PC-3 (cell line): ENCODE results near the gene DDT. TPM values are rescaled to one million over a fixed set of nuclear protein-coding genes. Genes with fewer than 3 reads are reported as not detected.
"Not testable (repeated sequence)": the region's sequence is repeated elsewhere in the genome, so short reads cannot be mapped to it uniquely, and the experiment has no call there.

ENCODE experiments used
- ATAC-seq: fragments of 200-7000 bp; cut with Tn5 transposase; 2 replicates; pipeline ENCODE4 v1.9.1; 2020; ENCODE audit warnings: mild to moderate bottlenecking, moderate library complexity
- Bru-seq: library from RNA; stranded (reverse); fragments of 400-500 nt; gene quantifications from one replicate; lab custom pipeline; 2021; lab: Mats Ljungman, UMichigan
- BruChase-seq, 2 experiments: library from RNA; stranded (reverse); fragments of 400-500 nt; gene quantifications; one replicate each; lab custom pipeline; 2021; lab: Mats Ljungman, UMichigan
- BruUV-seq: library from RNA; stranded (reverse); fragments of 400-500 nt; replicated peaks from 2 replicates; lab custom pipeline; 2021; lab: Mats Ljungman, UMichigan
- CTCF ChIA-PET: fragments of 300-600 bp; sonication (Branson Sonifier 250); formaldehyde crosslinking; loops from one replicate; lab custom pipeline; 2022; ENCODE audit warnings: antibody characterized with exemption; lab: Charles Lee
- POLR2A ChIA-PET: fragments of 300-600 bp; sonication (Branson Sonifier 250); formaldehyde crosslinking; loops from one replicate; lab custom pipeline; 2022; ENCODE audit warnings: antibody characterized with exemption; ENCODE audit not compliant: unreplicated experiment; lab: Charles Lee
- DNase-seq: peaks from one replicate; pipeline ENCODE4 v3.0.0-alpha.2; 2015
- H2AFZ ChIP-seq: fragments of 300-600 bp; sonication (generic); 2 replicates; pipeline ENCODE4 v1.6.0; 2016; ENCODE audit warnings: antibody characterized with exemption, low read length
- H3F3A ChIP-seq: fragments of 300-600 bp; sonication (generic); one replicate; pipeline ENCODE4 v1.6.0; 2017; ENCODE audit warnings: antibody characterized with exemption, low read length, control low read depth, mild to moderate bottlenecking; ENCODE audit not compliant: unreplicated experiment
- H3K27ac ChIP-seq: fragments of 300-600 bp; sonication (generic); 2 replicates; pipeline ENCODE4 v1.5.1; 2016; ENCODE audit warnings: mild to moderate bottlenecking, low read length
- H3K27me3 ChIP-seq: fragments of 300-600 bp; sonication (generic); 2 replicates; pipeline ENCODE4 v1.6.1; 2016; ENCODE audit warnings: low read length, mixed read lengths
- H3K36me3 ChIP-seq: fragments of 300-600 bp; sonication (generic); 2 replicates; pipeline ENCODE4 v1.6.1; 2016; ENCODE audit warnings: low read depth, mixed run types, low read length, mixed read lengths
- H3K4me1 ChIP-seq: fragments of 300-600 bp; sonication (generic); 2 replicates; pipeline ENCODE4 v1.5.1; 2016; ENCODE audit warnings: low read length; ENCODE audit not compliant: insufficient read depth
- H3K4me2 ChIP-seq: fragments of 300-600 bp; sonication (generic); 2 replicates; pipeline ENCODE4 v1.6.0; 2016; ENCODE audit warnings: low read length
- H3K4me3 ChIP-seq: fragments of 300-600 bp; sonication (generic); 2 replicates; pipeline ENCODE4 v1.5.1; 2016; ENCODE audit warnings: mild to moderate bottlenecking, low read length, mixed read lengths
- H3K79me2 ChIP-seq: fragments of 300-600 bp; sonication (generic); 2 replicates; pipeline ENCODE4 v1.6.1; 2017; ENCODE audit warnings: low read length, mixed read lengths
- H3K9ac ChIP-seq: fragments of 300-600 bp; sonication (generic); 2 replicates; pipeline ENCODE4 v1.6.0; 2016; ENCODE audit warnings: mild to moderate bottlenecking, low read length
- H3K9me2 ChIP-seq: fragments of 300-600 bp; sonication (generic); replicated peaks from 2 replicates; pipeline ENCODE4 v1.6.1; 2016; ENCODE audit warnings: mixed run types, low read length, mixed read lengths
- H3K9me3 ChIP-seq: fragments of 300-600 bp; sonication (generic); 2 replicates; pipeline ENCODE4 v1.6.1; 2016; ENCODE audit warnings: low read length, mixed read lengths
- H4K20me1 ChIP-seq: fragments of 300-600 bp; sonication (generic); 2 replicates; pipeline ENCODE4 v1.6.1; 2016; ENCODE audit warnings: low read length, mixed read lengths
- CTCF ChIP-seq: fragments of 300-600 bp; sonication (generic); conservative IDR thresholded peaks from 2 replicates; pipeline ENCODE4 v1.5.1; 2017; ENCODE audit warnings: antibody characterized with exemption, low read depth, mild to moderate bottlenecking, low read length
- EZH2 ChIP-seq: fragments of 300-600 bp; sonication (generic); IDR thresholded peaks from one replicate; pipeline ENCODE4 v1.6.1; 2017; ENCODE audit warnings: antibody characterized with exemption, mild to moderate bottlenecking, low read length; ENCODE audit not compliant: unreplicated experiment
- EZH2phosphoT487 ChIP-seq: fragments of 300-600 bp; sonication (generic); IDR thresholded peaks from 2 replicates; pipeline ENCODE4 v1.6.1; 2018; ENCODE audit warnings: mild to moderate bottlenecking, antibody characterized with exemption, low read length, borderline replicate concordance
- intact Hi-C: fragments of 100-400 bp; cut with micrococcal nuclease; formaldehyde crosslinking; loops from 2 replicates; pipeline ENCODE4 v1.9.0; 2023
- long read RNA-seq: library from polyadenylated mRNA; unstranded; transcript quantifications from one replicate; pipeline ENCODE4 v2.0.0, GENCODE V29; 2021; ENCODE audit not compliant: unreplicated experiment
- total RNA-seq: library from RNA; depleted of rRNA; stranded (reverse); fragments of >200 nt; gene quantifications from 2 replicates; pipeline ENCODE4 v1.2.3, GENCODE V29; 2014; rRNA removed

Gene DDT
- total RNA-seq (203 and 222 TPM in 2 replicates), Bru-seq, nascent RNA (percentile 37 among the genes with signal in this experiment), BruChase-seq, experiment 1, labeled RNA remaining after a 6-hour chase (percentile 40 among the genes with signal in this experiment), BruChase-seq, experiment 2, labeled RNA remaining after a 2-hour chase (percentile 47 among the genes with signal in this experiment)
- long read RNA-seq, transcript DDT-202 (3 exons, 713 nt), result major isoform, 12 of 211 reads
- long read RNA-seq, partial matches to known transcripts, result 0 of 211 reads
- long read RNA-seq, other reads (novel, unspliced or antisense), result 198 of 211 reads

- H4K20me1 ChIP-seq, intact Hi-C loops, POLR2A ChIA-PET, CTCF ChIA-PET, H3K4me2 ChIP-seq, H3K9ac ChIP-seq, DNase-seq, H3K27me3 ChIP-seq, H3K4me1 ChIP-seq, H3K27ac ChIP-seq, H3F3A ChIP-seq, H3K9me2 ChIP-seq, H3K4me3 ChIP-seq, BruUV-seq, H2AFZ ChIP-seq, H3K9me3 ChIP-seq: not testable (repeated sequence)
- Histone ChIP-seq H3K36me3 (peaks cover 23% of the 10 kb centered on the region), H3K79me2 (peaks cover 21% of the 10 kb centered on the region)
- peak; percentile 94 for ATAC-seq
Observed at GRCh38 chr22:23974345-23974744, at the start of gene DDT. Gene DDT (minus strand): TSS chr22:23974441. CDS start chr22:23974414, 27 bp downstream.

- DNase-seq (peak; percentile 23), ATAC-seq (no peak)
- no peak overlapping the region for H3K9ac ChIP-seq
- H3K4me1 ChIP-seq, result no peaks in the 10 kb centered on the region
- no peak overlapping the region for H3K27ac ChIP-seq
- H3K9me2 ChIP-seq, result no peaks in the 10 kb centered on the region
- POLR2A ChIA-PET, result no interaction called here
- TF ChIP-seq EZH2phosphoT487 (no peak), EZH2 (no peak), CTCF (no peak)
- no peak overlapping the region for H3K4me3 ChIP-seq
- H3K27me3 ChIP-seq, result no peaks in the 10 kb centered on the region
- intact Hi-C loops, result no loop called here
- H4K20me1 ChIP-seq, result no peaks in the 10 kb centered on the region; the same call in 1 of the 2 replicates
- H3K36me3 ChIP-seq, result no peaks in the 10 kb centered on the region
- CTCF ChIA-PET, result no interaction called here
- no peaks in the 10 kb centered on the region for H3K9me3 ChIP-seq
- BruUV-seq, result no TSS peak
- peaks cover 58% of the 10 kb centered on the region for H3K79me2 ChIP-seq
- H2AFZ ChIP-seq, result no peak overlapping the region
- H3F3A ChIP-seq, result no peaks in the 10 kb centered on the region
- H3K4me2 ChIP-seq, result no peak overlapping the region
Observed at GRCh38 chr22:24023204-24023789, 49.1 kb upstream of the DDT start.

- no TSS peak for BruUV-seq
- no peaks in the 10 kb centered on the region for H3K36me3 ChIP-seq
- H3K4me3 ChIP-seq, result no peak overlapping the region
- H3F3A ChIP-seq, result no peaks in the 10 kb centered on the region
- H3K27ac ChIP-seq, result no peak overlapping the region
- TF ChIP-seq EZH2, result no peak
- no peak for TF ChIP-seq EZH2phosphoT487
- TF ChIP-seq CTCF, result no peak
- peaks cover 57% of the 10 kb centered on the region for H3K79me2 ChIP-seq
- H3K27me3 ChIP-seq, result no peaks in the 10 kb centered on the region
- H3K9me3 ChIP-seq, result no peaks in the 10 kb centered on the region
- no peaks in the 10 kb centered on the region for H3K4me1 ChIP-seq
- no peak overlapping the region for H2AFZ ChIP-seq
- DNase-seq (no peak), ATAC-seq (no peak)
- intact Hi-C loops, result no loop called here
- no peak overlapping the region for H3K4me2 ChIP-seq
- ChIA-PET POLR2A (no interaction called here), CTCF (no interaction called here)
- H4K20me1 ChIP-seq, result no peaks in the 10 kb centered on the region; the same call in 1 of the 2 replicates
- no peak overlapping the region for H3K9ac ChIP-seq
- H3K9me2 ChIP-seq, result no peaks in the 10 kb centered on the region
Observed at GRCh38 chr22:24021304-24021703, 47.1 kb upstream of the DDT start.
